ENCODE results near the gene SORCS2. TPM values are rescaled to one million over a fixed set of nuclear protein-coding genes. Genes with fewer than 3 reads are reported as not detected.
A peak's percentile ranks its signal among the peaks of the same experiment; 100 is the strongest.

Gene SORCS2
- total RNA-seq, 1 donor from 2014 or later, result 29.5 TPM

DNA sequence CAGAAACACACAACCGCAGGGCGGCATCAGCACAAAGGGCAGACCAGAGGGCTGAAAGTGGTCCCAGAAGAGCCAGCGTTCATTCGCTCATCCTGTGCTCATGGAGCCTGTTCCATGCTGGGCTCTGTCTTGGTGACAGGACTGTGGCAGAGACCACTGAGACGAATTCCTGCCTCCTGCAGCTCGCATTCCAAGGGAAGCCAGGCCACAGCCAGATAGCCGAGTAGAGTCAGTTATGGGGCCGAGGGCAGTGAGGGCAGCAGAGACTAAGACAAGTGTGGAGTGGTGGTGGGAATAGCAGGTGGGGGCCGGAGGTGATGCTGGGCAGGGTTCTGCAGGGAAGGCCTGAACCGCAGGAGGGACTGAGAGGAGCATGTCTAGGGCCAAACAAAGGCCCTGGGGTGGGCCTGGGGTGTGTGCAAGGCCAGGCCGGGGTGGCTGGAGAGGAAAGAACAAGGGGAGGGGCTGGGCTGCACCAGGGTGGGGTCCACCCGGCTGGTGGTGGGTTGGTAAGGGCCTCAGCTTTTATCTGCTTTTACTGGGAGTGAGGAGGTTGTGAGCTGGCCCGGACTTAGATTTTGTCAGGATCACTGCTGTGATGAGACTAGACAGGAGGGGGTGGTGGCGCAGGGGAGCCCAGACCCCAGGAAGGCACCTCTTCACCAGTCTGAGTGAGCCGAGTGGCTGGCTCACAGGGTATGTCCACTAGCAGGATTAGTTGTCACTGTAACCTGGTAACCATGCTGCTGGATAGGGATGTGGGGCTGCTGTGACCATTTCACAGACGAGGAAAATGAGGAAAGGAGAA, 236.1 kb downstream of the SORCS2 start:
- no peak for DNase-seq
- H3K4me1 Mint-ChIP-seq (ENCODE audit: low read depth, unreplicated experiment), result peaks cover 14% of the 10 kb centered on the region
- H3K27ac Mint-ChIP-seq (ENCODE audit: unreplicated experiment), result peak overlapping the region; percentile 59
- TF ChIP-seq, protein P1, sequence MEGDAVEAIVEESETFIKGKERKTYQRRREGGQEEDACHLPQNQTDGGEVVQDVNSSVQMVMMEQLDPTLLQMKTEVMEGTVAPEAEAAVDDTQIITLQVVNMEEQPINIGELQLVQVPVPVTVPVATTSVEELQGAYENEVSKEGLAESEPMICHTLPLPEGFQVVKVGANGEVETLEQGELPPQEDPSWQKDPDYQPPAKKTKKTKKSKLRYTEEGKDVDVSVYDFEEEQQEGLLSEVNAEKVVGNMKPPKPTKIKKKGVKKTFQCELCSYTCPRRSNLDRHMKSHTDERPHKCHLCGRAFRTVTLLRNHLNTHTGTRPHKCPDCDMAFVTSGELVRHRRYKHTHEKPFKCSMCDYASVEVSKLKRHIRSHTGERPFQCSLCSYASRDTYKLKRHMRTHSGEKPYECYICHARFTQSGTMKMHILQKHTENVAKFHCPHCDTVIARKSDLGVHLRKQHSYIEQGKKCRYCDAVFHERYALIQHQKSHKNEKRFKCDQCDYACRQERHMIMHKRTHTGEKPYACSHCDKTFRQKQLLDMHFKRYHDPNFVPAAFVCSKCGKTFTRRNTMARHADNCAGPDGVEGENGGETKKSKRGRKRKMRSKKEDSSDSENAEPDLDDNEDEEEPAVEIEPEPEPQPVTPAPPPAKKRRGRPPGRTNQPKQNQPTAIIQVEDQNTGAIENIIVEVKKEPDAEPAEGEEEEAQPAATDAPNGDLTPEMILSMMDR (IDR thresholded peaks at IDR 0.05; ENCODE audit: partially characterized antibody, unreplicated experiment), result no peak
- H3K27me3 Mint-ChIP-seq (ENCODE audit: unreplicated experiment), result peaks cover 8% of the 10 kb centered on the region
- no peaks in the 10 kb centered on the region for H3K9me3 Mint-ChIP-seq (ENCODE audit: unreplicated experiment)
- H3K4me3 Mint-ChIP-seq (ENCODE audit: unreplicated experiment), result no peak overlapping the region
- H3K36me3 Mint-ChIP-seq (ENCODE audit: unreplicated experiment), result no peaks in the 10 kb centered on the region

DNA sequence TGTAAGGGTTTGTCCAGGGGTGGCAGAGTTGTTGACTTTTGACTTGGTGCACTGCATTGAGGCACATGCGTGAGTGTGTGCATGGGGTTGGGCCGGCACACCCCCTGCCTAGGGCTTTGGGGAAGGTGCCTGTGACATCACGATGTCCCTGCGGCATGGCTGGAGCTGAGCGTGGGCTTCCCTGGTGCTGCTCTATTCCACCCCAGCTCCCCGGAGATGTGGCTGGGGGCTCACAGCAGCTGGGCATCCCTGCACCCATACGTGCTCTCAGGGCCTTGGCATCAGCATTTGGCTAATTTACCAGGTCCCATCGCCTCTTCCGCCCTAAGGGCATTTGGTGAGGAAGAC, 236.7 kb downstream of the SORCS2 start:
- H3K27ac Mint-ChIP-seq (ENCODE audit: unreplicated experiment), result no peak overlapping the region
- peaks cover 8% of the 10 kb centered on the region for H3K27me3 Mint-ChIP-seq (ENCODE audit: unreplicated experiment)
- TF ChIP-seq, protein P1 (IDR thresholded peaks at IDR 0.05; ENCODE audit: partially characterized antibody, unreplicated experiment), result no peak
- no peak for DNase-seq
- peaks cover 14% of the 10 kb centered on the region for H3K4me1 Mint-ChIP-seq (ENCODE audit: low read depth, unreplicated experiment)
- H3K36me3 Mint-ChIP-seq (ENCODE audit: unreplicated experiment), result no peaks in the 10 kb centered on the region
- H3K9me3 Mint-ChIP-seq (ENCODE audit: unreplicated experiment), result no peaks in the 10 kb centered on the region
- H3K4me3 Mint-ChIP-seq (ENCODE audit: unreplicated experiment), result no peak overlapping the region

DNA sequence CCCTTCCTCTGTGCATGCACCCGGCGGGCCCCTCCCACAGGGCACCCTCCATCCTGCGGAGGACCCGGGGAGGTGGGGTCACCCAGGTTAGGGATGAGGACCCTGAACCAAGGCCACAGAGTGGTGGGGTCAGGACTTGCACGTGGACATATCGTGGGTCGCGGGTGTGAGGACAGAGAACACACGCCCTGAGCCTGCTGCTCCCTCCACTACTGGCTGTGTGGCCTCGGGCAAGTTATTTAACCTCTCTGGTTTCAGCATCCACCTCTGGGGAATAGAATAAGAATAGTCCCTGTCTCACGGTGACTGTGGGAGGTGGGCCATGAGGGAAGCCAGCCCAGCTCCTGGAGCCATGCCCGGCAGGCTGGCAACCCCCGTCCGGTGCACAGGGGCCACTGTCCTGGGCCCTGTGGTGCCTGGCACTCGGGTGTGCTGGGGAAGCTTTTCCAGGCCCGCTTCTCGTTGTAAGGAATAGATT, 237.3 kb downstream of the SORCS2 start:
- H3K9me3 Mint-ChIP-seq (ENCODE audit: unreplicated experiment), result no peaks in the 10 kb centered on the region
- peaks cover 8% of the 10 kb centered on the region for H3K27me3 Mint-ChIP-seq (ENCODE audit: unreplicated experiment)
- no peak for DNase-seq
- H3K4me1 Mint-ChIP-seq (ENCODE audit: low read depth, unreplicated experiment), result peaks cover 14% of the 10 kb centered on the region
- H3K36me3 Mint-ChIP-seq (ENCODE audit: unreplicated experiment), result no peaks in the 10 kb centered on the region
- no peak overlapping the region for H3K27ac Mint-ChIP-seq (ENCODE audit: unreplicated experiment)
- H3K4me3 Mint-ChIP-seq (ENCODE audit: unreplicated experiment), result no peak overlapping the region
- TF ChIP-seq, protein P1 (IDR thresholded peaks at IDR 0.05; ENCODE audit: partially characterized antibody, unreplicated experiment), result no peak

DNA sequence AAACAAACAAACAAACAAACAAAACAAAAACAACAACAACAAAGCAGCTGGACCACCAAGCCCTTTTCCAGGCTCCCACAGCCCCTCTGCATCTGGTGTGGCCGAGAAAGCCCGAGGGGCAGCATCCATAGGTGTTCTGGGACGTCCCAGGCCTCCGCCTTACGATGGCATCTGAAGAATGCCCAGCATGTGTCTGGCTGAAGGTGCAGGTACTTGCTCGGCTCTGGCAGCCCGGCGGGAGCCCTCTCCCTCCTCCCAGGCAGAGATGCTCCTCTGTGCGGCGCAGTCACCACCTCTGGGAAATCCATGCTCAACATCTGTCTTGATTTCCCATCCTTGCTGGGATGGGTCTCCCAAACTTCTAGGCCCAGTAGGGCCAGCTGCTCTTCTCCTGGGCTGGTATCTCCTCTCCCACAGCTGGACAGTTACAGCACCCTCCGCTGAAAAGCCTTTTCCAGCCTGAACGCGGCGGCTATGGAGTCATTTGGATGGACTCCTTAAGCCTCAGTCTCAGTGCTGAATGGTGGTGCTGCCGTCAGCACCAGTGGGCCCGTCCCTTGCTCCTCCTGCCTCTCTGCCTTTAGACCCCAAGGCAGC, 238.1 kb downstream of the SORCS2 start:
- Mint-ChIP-seq H3K4me3 (ENCODE audit: unreplicated experiment) (no peak overlapping the region), H3K4me1 (ENCODE audit: low read depth, unreplicated experiment) (peaks cover 14% of the 10 kb centered on the region), H3K36me3 (ENCODE audit: unreplicated experiment) (no peaks in the 10 kb centered on the region), H3K27me3 (ENCODE audit: unreplicated experiment) (peaks cover 8% of the 10 kb centered on the region), H3K9me3 (ENCODE audit: unreplicated experiment) (no peaks in the 10 kb centered on the region), H3K27ac (ENCODE audit: unreplicated experiment) (no peak overlapping the region)
- DNase-seq, result no peak
- TF ChIP-seq, protein P1 (IDR thresholded peaks at IDR 0.05; ENCODE audit: partially characterized antibody, unreplicated experiment), result no peak
